A549 (cell line): ENCODE measurements around the gene CFAP46. TPM values are rescaled to one million over a fixed set of nuclear protein-coding genes. Genes with fewer than 3 reads are reported as not detected.

Source experiments
- ATAC-seq, 2 experiments: fragments of 200-7000 bp in 1 of 2; fragments of >200 bp in 1 of 2; cut with Nextera tagmentation in 1 of 2; cut with Tn5 transposase in 1 of 2; 3 replicates each; pipeline versions ENCODE4 v1.8.0 to v1.9.1; 2018 to 2020; ENCODE audit warnings: mild to moderate bottlenecking in 1 of 2, moderate library complexity in 1 of 2
- CTCF ChIA-PET: fragments of 300-600 bp; sonication (Branson Sonifier 250); formaldehyde crosslinking; extraction: SDS; loops from one replicate; lab custom pipeline; 2021; ENCODE audit warnings: antibody characterized with exemption, inconsistent platforms; lab: Yijun Ruan, JAX
- POLR2A ChIA-PET: fragments of 350-600 bp; formaldehyde crosslinking; extraction: SDS; loops from one replicate; lab custom pipeline; 2021; ENCODE audit warnings: antibody characterized with exemption, inconsistent platforms; lab: Yijun Ruan, JAX
- DNase-seq, 2 experiments: peaks; one replicate each; pipeline versions ENCODE4 v3.0.0 to v3.0.0-alpha.2; 2011 to 2016; ENCODE audit warnings: low read depth in 1 of 2, low spot score in 1 of 2
- FAIRE-seq: peaks from 2 replicates; lab custom pipeline; 2011; peaks lifted over from hg19 to GRCh38; lab: Jason Lieb, UNC
- H3K27ac ChIP-seq, 2 experiments: fragments of >200 bp; sonication (Bioruptor Twin); formaldehyde crosslinking; 3 replicates each; pipeline ENCODE4 v1.5.1; 2016 to 2017
- H3K4me1 ChIP-seq: fragments of >200 bp; sonication (Bioruptor Twin); formaldehyde crosslinking; 3 replicates; pipeline ENCODE4 v1.6.1; 2016
- H3K4me2 ChIP-seq: fragments of >200 bp; sonication (Bioruptor Twin); formaldehyde crosslinking; 3 replicates; pipeline ENCODE4 v1.6.1; 2016
- H3K4me3 ChIP-seq: fragments of >200 bp; sonication (Bioruptor Twin); formaldehyde crosslinking; 3 replicates; pipeline ENCODE4 v1.5.1; 2016
- H3K9me3 ChIP-seq: fragments of >200 bp; sonication (Bioruptor Twin); formaldehyde crosslinking; 3 replicates; pipeline ENCODE4 v1.6.1; 2016
- BHLHE40 ChIP-seq: IDR thresholded peaks from 2 replicates; pipeline ENCODE4 v1.6.1; 2012; ENCODE audit warnings: low read depth, low read length, inconsistent platforms
- CHD2 ChIP-seq: fragments of 150-350 bp; IDR thresholded peaks from 2 replicates; pipeline ENCODE4 v1.6.1; 2014; ENCODE audit warnings: low read length; ENCODE audit not compliant: partially characterized antibody
- CHD4 ChIP-seq: fragments of 200-600 bp; sonication (generic); IDR thresholded peaks from 2 replicates; pipeline ENCODE4 v1.6.1; 2016; ENCODE audit warnings: antibody characterized with exemption, mild to moderate bottlenecking, borderline replicate concordance
- EHF ChIP-seq: fragments of 250-450 bp; sonication (Bioruptor Pico); IDR thresholded peaks from 2 replicates; pipeline ENCODE4 v1.5.0; 2020; ENCODE audit warnings: mild to moderate bottlenecking
- EHMT2 ChIP-seq: fragments of 200-600 bp; sonication (generic); IDR thresholded peaks from 2 replicates; pipeline ENCODE4 v1.6.1; 2016; ENCODE audit warnings: antibody characterized with exemption, low read depth, mild to moderate bottlenecking, moderate library complexity
- EP300 ChIP-seq, 2 experiments: fragments of >200 bp; sonication (Bioruptor Twin); formaldehyde crosslinking; IDR thresholded peaks; 2 replicates in 1 of 2; 3 replicates in 1 of 2; pipeline ENCODE4 v1.6.1; 2016 to 2017
- HOXA7 ChIP-seq: fragments of 250-450 bp; sonication (Bioruptor Pico); IDR thresholded peaks from 2 replicates; pipeline ENCODE4 v1.5.0; 2020; ENCODE audit warnings: mild to moderate bottlenecking, moderate library complexity
- JUN ChIP-seq, 2 experiments: fragments of >200 bp; sonication (Bioruptor Twin); formaldehyde crosslinking; IDR thresholded peaks; 2 replicates in 1 of 2; 3 replicates in 1 of 2; pipeline ENCODE4 v1.6.1; 2016 to 2017
- KDM5A ChIP-seq: fragments of 200-600 bp; sonication (generic); IDR thresholded peaks from 2 replicates; pipeline ENCODE4 v1.6.1; 2016; ENCODE audit warnings: antibody characterized with exemption, mild to moderate bottlenecking
- NPAS2 ChIP-seq: fragments of 250-450 bp; sonication (Bioruptor Pico); IDR thresholded peaks from 2 replicates; pipeline ENCODE4 v1.8.0; 2022; ENCODE audit warnings: mild to moderate bottlenecking, moderate library complexity, borderline replicate concordance
- RAD21 ChIP-seq, 2 experiments: fragments of >200 bp in 1 of 2; sonication (Bioruptor Twin) in 1 of 2; formaldehyde crosslinking in 1 of 2; IDR thresholded peaks in 1 of 2; conservative IDR thresholded peaks in 1 of 2; 2 replicates in 1 of 2; 3 replicates in 1 of 2; pipeline ENCODE4 v1.6.1; 2012 to 2018; ENCODE audit warnings: inconsistent platforms in 1 of 2
- TFCP2L1 ChIP-seq: fragments of 250-450 bp; sonication (Bioruptor Pico); IDR thresholded peaks from 2 replicates; pipeline ENCODE4 v1.5.0; 2021; ENCODE audit warnings: mild to moderate bottlenecking
- TP53 ChIP-seq: fragments of 250-450 bp; sonication (Bioruptor Pico); IDR thresholded peaks from 2 replicates; pipeline ENCODE4 v1.5.0; 2021; ENCODE audit warnings: mild to moderate bottlenecking, moderate library complexity
- ZNF302 ChIP-seq: fragments of 250-450 bp; sonication (Bioruptor Pico); IDR thresholded peaks from 2 replicates; pipeline ENCODE4 v1.9.0; 2021; ENCODE audit warnings: inconsistent platforms, mild to moderate bottlenecking, moderate library complexity
- WGBS: methylation state at CpG from one replicate; pipeline ENCODE4 v1.1.6; 2017; ENCODE audit errors: missing lambda C conversion rate; 5-methylcytosine and 5-hydroxymethylcytosine counted together
- polyA plus RNA-seq, 4 experiments: library from polyadenylated mRNA; depleted of rRNA in 3 of 4; stranded (reverse); fragments of >200 nt; fragmentation: RNase III in 1 of 4; extraction: RNeasy Plus Mini Kit Qiagen cat#74134 plus additional on column Dnase treatment in 1 of 4; gene quantifications; 2 replicates in 3 of 4; 3 replicates in 1 of 4; pipeline ENCODE4 v1.2.3, GENCODE V29; 2011 to 2017
- TF ChIP-seq, protein P1 (sequence below): fragments of 250-450 bp; sonication (Bioruptor Pico); IDR thresholded peaks from 2 replicates; pipeline ENCODE4 v1.5.0; 2021; ENCODE audit warnings: mild to moderate bottlenecking, moderate library complexity, borderline replicate concordance
- TF ChIP-seq, protein P2 (sequence below): IDR thresholded peaks from 2 replicates; pipeline ENCODE4 v1.6.1; 2012; ENCODE audit warnings: low read depth, borderline replicate concordance
- TF ChIP-seq, protein P3 (sequence below): IDR thresholded peaks from 2 replicates; pipeline ENCODE4 v1.6.1; 2012

CFAP46 gene
- polyA plus RNA-seq, 2 of the 4 experiments (the other 2 are of a cell fraction), result 0.88 to 1.8 TPM

DNA sequence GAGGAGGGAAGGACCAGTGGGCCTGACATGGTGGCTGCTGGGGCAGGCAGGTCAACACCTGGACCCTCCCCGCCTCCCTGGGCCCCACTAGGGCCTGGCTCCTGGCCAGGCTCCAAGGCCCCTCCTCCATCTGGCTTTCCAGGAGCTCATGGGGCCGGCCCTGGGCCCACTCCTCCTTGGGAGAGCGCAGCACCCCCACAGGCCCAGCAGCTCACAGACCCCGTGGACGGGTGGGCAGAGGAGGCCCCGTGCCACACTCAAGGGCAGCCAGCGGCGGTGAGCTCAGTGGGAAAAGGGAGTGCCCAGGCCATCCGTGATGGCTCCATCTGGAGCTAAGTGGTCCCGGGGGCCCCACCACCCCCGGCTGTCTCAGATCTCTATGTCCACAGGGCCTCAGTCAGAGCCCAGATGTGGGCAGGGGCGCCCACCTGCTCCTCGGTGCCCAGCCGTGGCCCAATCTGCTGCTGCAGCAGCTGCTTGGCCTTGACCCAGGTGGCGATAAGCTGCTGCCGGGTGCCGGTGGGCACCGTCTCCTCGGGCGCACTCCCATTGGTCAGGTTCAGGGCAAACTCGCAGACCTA is 32.8 kb downstream of the CFAP46 start:
- ChIA-PET POLR2A (no interaction called here), CTCF (interaction anchor here (0.7 to 1.3 kb wide), 3 partner anchors 215 to 255 kb away, joined by 3 to 6 read pairs (median 6); no protein-coding TSS in a partner anchor)
- DNase-seq, result no peak
- H3K9me3 ChIP-seq, result peaks cover 11% of the 10 kb centered on the region; the same call in 2 of the 3 replicates
- no peak overlapping the region for H3K27ac ChIP-seq
- H3K4me2 ChIP-seq, result no peak overlapping the region
- no peak for FAIRE-seq
- WGBS, result 70% methylated on average over 14 of the region's 21 CpGs
- H3K4me1 ChIP-seq, result no peaks in the 10 kb centered on the region
- no peak for ATAC-seq
- H3K4me3 ChIP-seq, result no peak overlapping the region
- TF ChIP-seq CHD4 (no peak), TP53 (CRISPR knock-in tag) (no peak), TFCP2L1 (CRISPR knock-in tag) (no peak), JUN (IDR thresholded peaks at IDR 0.05) (no peak), EHF (no peak), EHMT2 (no peak), BHLHE40 (no peak), CHD2 (no peak)
- TF ChIP-seq, protein P1, sequence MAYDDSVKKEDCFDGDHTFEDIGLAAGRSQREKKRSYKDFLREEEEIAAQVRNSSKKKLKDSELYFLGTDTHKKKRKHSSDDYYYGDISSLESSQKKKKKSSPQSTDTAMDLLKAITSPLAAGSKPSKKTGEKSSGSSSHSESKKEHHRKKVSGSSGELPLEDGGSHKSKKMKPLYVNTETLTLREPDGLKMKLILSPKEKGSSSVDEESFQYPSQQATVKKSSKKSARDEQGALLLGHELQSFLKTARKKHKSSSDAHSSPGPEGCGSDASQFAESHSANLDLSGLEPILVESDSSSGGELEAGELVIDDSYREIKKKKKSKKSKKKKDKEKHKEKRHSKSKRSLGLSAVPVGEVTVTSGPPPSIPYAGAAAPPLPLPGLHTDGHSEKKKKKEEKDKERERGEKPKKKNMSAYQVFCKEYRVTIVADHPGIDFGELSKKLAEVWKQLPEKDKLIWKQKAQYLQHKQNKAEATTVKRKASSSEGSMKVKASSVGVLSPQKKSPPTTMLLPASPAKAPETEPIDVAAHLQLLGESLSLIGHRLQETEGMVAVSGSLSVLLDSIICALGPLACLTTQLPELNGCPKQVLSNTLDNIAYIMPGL (CRISPR knock-in tag), result no peak

DNA sequence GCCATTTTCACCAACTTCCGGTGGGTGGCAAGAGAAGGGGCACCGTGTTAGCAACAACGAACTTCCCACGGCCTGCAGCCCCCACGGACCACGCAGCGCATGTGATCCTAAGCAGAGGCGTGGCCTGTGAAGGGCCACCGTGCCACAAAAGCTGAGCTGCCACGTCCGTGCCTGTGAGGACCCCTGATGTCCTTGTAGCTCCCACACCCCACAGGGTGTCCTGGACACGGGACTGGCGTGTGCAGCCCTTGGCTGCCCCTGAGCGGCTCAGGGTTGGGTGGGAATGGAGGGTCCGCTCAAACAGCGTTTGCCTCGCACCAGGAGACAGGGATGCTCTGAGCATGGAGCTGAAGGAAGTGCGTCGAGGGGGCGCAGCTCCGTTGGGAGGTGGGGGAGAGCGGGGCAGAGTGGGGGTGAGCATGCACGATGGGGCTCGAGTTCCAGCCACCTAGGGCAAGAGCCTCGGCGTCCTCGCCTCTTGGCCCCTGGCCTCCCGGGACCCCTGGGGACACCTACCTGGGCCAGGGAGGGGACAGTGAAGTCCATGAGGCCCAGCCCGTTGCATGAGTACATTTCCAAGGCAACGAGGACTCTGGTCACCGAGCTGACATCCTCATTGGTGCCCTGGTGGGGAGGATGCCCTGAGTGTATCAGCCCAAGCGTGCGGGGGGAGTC is 33.6 kb downstream of the CFAP46 start:
- 56% methylated on average over 14 of the region's 33 CpGs for WGBS
- no peak overlapping the region for H3K4me3 ChIP-seq
- no peaks in the 10 kb centered on the region for H3K4me1 ChIP-seq
- ChIA-PET CTCF (interaction anchor here (1.3 to 2.1 kb wide), 4 partner anchors 31 to 254 kb away, joined by 5 to 6 read pairs (median 6); no protein-coding TSS in a partner anchor), POLR2A (no interaction called here)
- FAIRE-seq, result no peak
- no peak for ATAC-seq
- no peak for DNase-seq
- H3K4me2 ChIP-seq, result no peak overlapping the region
- H3K9me3 ChIP-seq, result peaks cover 12% of the 10 kb centered on the region; the same call in 2 of the 3 replicates
- TF ChIP-seq, protein P2, sequence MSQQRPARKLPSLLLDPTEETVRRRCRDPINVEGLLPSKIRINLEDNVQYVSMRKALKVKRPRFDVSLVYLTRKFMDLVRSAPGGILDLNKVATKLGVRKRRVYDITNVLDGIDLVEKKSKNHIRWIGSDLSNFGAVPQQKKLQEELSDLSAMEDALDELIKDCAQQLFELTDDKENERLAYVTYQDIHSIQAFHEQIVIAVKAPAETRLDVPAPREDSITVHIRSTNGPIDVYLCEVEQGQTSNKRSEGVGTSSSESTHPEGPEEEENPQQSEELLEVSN, result no peak
- TF ChIP-seq HOXA7 (CRISPR knock-in tag) (no peak), RAD21 (conservative IDR thresholded peaks at IDR 0.05 in 1 of 2, IDR thresholded peaks at IDR 0.05 in 1 of 2) (no peak), BHLHE40 (no peak), EP300 (IDR thresholded peaks at IDR 0.05) (no peak), ZNF302 (no peak), NPAS2 (CRISPR knock-in tag) (no peak), KDM5A (no peak)
- TF ChIP-seq, protein P3, sequence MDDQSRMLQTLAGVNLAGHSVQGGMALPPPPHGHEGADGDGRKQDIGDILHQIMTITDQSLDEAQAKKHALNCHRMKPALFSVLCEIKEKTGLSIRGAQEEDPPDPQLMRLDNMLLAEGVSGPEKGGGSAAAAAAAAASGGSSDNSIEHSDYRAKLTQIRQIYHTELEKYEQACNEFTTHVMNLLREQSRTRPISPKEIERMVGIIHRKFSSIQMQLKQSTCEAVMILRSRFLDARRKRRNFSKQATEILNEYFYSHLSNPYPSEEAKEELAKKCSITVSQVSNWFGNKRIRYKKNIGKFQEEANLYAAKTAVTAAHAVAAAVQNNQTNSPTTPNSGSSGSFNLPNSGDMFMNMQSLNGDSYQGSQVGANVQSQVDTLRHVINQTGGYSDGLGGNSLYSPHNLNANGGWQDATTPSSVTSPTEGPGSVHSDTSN, result no peak
- TF ChIP-seq, protein P1 (CRISPR knock-in tag), result no peak
- no peak overlapping the region for H3K27ac ChIP-seq
